ENCODE measurements around the gene CES3. TPM values are rescaled to one million over a fixed set of nuclear protein-coding genes. Genes with fewer than 3 reads are reported as not detected.

Gene CES3
- total and polyA plus RNA-seq, 7 experiments from 2014 or later: 0.32 to 11.5 (median 0.77) TPM; not detected in 3

- no peak overlapping the region for H3K4me3 Mint-ChIP-seq
- CTCF ChIA-PET: interaction anchor here (0.6 to 1.9 kb wide), 8 partner anchors 16 to 208 kb away, joined by 3 to 11 read pairs (median 3); partner anchors contain the start of genes CES3 and PHAF1
- no peaks in the 10 kb centered on the region for H3K9me3 Mint-ChIP-seq
- no peaks in the 10 kb centered on the region for H3K36me3 ChIP-seq (ENCODE audit: control insufficient read depth in 2 of 3, insufficient read depth in 3 of 3, low read length in 3 of 3)
- intact Hi-C loops (cut with micrococcal nuclease): loop anchor here in 1 of 2 donors (5.0 kb wide), 1 partner anchor 33 kb away; no protein-coding TSS in a partner anchor
- peaks cover 5 to 6% of the 10 kb centered on the region in 2 donors for H3K4me1 ChIP-seq (ENCODE audit: control insufficient read depth in 2 of 2, insufficient read depth in 2 of 2, low read length in 2 of 2)
- no peaks in the 10 kb centered on the region for H3K9me3 ChIP-seq (ENCODE audit: control insufficient read depth in 2 of 3, low read length in 3 of 3)
- DNase-seq (no peak), ATAC-seq (no peak)
- H3K27me3 ChIP-seq (ENCODE audit: control insufficient read depth in 2 of 2, insufficient read depth in 2 of 2, low read length in 2 of 2): no peaks in the 10 kb centered on the region
- H3K27me3 Mint-ChIP-seq: peaks cover 0 to 3% (median 0%) of the 10 kb centered on the region in 5 donors
- H3K4me1 Mint-ChIP-seq: peaks cover 5 to 77% (median 15%) of the 10 kb centered on the region in 7 donors
- H3K27ac Mint-ChIP-seq: peak overlapping the region in 1 of 9 donors; percentile 63
- H3K4me3 ChIP-seq (ENCODE audit: low read length): no peak overlapping the region
- H3K27ac ChIP-seq (ENCODE audit: low read depth, low read length): no peak overlapping the region
- POLR2A ChIA-PET: no interaction called here
- peaks cover 0 to 15% (median 0%) of the 10 kb centered on the region in 5 donors for H3K36me3 Mint-ChIP-seq
Observed at GRCh38 chr16:66979011-66979717, 18.1 kb downstream of the CES3 start.

GRCh38 chr16:66983033-66983432 is 22.0 kb downstream of the CES3 start:
- peak overlapping the region in 1 of 9 donors; percentile 98 for H3K27ac Mint-ChIP-seq
- DNase-seq: no peak
- Histone ChIP-seq H3K9me3 (ENCODE audit: control insufficient read depth in 2 of 3, low read length in 3 of 3) (no peaks in the 10 kb centered on the region), H3K27me3 (ENCODE audit: control insufficient read depth in 2 of 2, insufficient read depth in 2 of 2, low read length in 2 of 2) (no peaks in the 10 kb centered on the region), H3K4me3 (ENCODE audit: low read length) (no peak overlapping the region), H3K36me3 (ENCODE audit: control insufficient read depth in 2 of 3, insufficient read depth in 3 of 3, low read length in 3 of 3) (no peaks in the 10 kb centered on the region), H3K27ac (ENCODE audit: low read depth, low read length) (no peak overlapping the region), H3K4me1 (ENCODE audit: control insufficient read depth in 2 of 2, insufficient read depth in 2 of 2, low read length in 2 of 2) (peaks cover 17 to 18% of the 10 kb centered on the region in 2 donors)
- peaks cover 6 to 76% (median 17%) of the 10 kb centered on the region in 7 donors for H3K4me1 Mint-ChIP-seq
- no peaks in the 10 kb centered on the region for H3K27me3 Mint-ChIP-seq
- peaks cover 0 to under 1% (median 0%) of the 10 kb centered on the region in 11 donors for H3K9me3 Mint-ChIP-seq
- ATAC-seq: no peak
- intact Hi-C loops (cut with micrococcal nuclease): no loop called here
- H3K4me3 Mint-ChIP-seq: no peak overlapping the region
- POLR2A ChIA-PET: interaction anchor here (0.6 to 1.3 kb wide), 2 partner anchors 9 to 177 kb away, joined by 3 read pairs; partner anchors contain the start of genes FBXL8 and TRADD
- peaks cover 0 to 18% (median 0%) of the 10 kb centered on the region in 5 donors for H3K36me3 Mint-ChIP-seq
- CTCF ChIA-PET: interaction anchor here (0.8 to 1.1 kb wide), 3 partner anchors 120 to 175 kb away, joined by 3 to 5 read pairs (median 4); no protein-coding TSS in a partner anchor

GRCh38 chr16:66984892-66985311 is 23.8 kb downstream of the CES3 start:
- H3K9me3 Mint-ChIP-seq: peaks cover 0 to 1% (median 0%) of the 10 kb centered on the region in 11 donors
- intact Hi-C loops (cut with micrococcal nuclease): loop anchor here in 1 of 2 donors (1.0 to 2.0 kb wide), 2 partner anchors 15 to 174 kb away; partner anchors contain the start of genes FBXL8 and TRADD
- Histone ChIP-seq H3K9me3 (ENCODE audit: control insufficient read depth in 2 of 3, low read length in 3 of 3) (no peaks in the 10 kb centered on the region), H3K4me1 (ENCODE audit: control insufficient read depth in 2 of 2, insufficient read depth in 2 of 2, low read length in 2 of 2) (peaks cover 17 to 18% of the 10 kb centered on the region in 2 donors), H3K27me3 (ENCODE audit: control insufficient read depth in 2 of 2, insufficient read depth in 2 of 2, low read length in 2 of 2) (no peaks in the 10 kb centered on the region), H3K36me3 (ENCODE audit: control insufficient read depth in 2 of 3, insufficient read depth in 3 of 3, low read length in 3 of 3) (no peaks in the 10 kb centered on the region), H3K27ac (ENCODE audit: low read depth, low read length) (peak overlapping the region; percentile 53), H3K4me3 (ENCODE audit: low read length) (no peak overlapping the region)
- DNase-seq (peak in 1 of 9 donors; percentile 70), ATAC-seq (peak; percentile 26)
- H3K27ac Mint-ChIP-seq: peak overlapping the region; percentile 48 to 98 (median 83)
- CTCF ChIA-PET: interaction anchor here (1.0 to 1.5 kb wide), 2 partner anchors 9 to 167 kb away, joined by 3 to 5 read pairs; no protein-coding TSS in a partner anchor
- peaks cover 6 to 67% (median 17%) of the 10 kb centered on the region in 7 donors for H3K4me1 Mint-ChIP-seq
- H3K27me3 Mint-ChIP-seq: no peaks in the 10 kb centered on the region
- H3K36me3 Mint-ChIP-seq: peaks cover 0 to 18% (median 0%) of the 10 kb centered on the region in 5 donors
- peak overlapping the region in 4 of 10 donors; percentile 6 to 58 (median 22) for H3K4me3 Mint-ChIP-seq
- POLR2A ChIA-PET: interaction anchor here (1.6 kb wide), 1 partner anchor 44 kb away, joined by 4 read pairs; the partner anchor contains the start of gene CBFB

- H3K9me3 Mint-ChIP-seq: peaks cover 0 to 1% (median 0%) of the 10 kb centered on the region in 11 donors
- no peak for DNase-seq
- H3K36me3 Mint-ChIP-seq: peaks cover 0 to 15% (median 0%) of the 10 kb centered on the region in 5 donors
- ChIA-PET POLR2A (no interaction called here), CTCF (no interaction called here)
- peaks cover 17 to 18% of the 10 kb centered on the region in 2 donors for H3K4me1 ChIP-seq (ENCODE audit: control insufficient read depth in 2 of 2, insufficient read depth in 2 of 2, low read length in 2 of 2)
- peaks cover 6 to 59% (median 17%) of the 10 kb centered on the region in 7 donors for H3K4me1 Mint-ChIP-seq
- intact Hi-C loops (cut with micrococcal nuclease): no loop called here
- H3K27ac ChIP-seq (ENCODE audit: low read depth, low read length): no peak overlapping the region
- no peaks in the 10 kb centered on the region for H3K36me3 ChIP-seq (ENCODE audit: control insufficient read depth in 2 of 3, insufficient read depth in 3 of 3, low read length in 3 of 3)
- peak overlapping the region in 1 of 10 donors; percentile 21 for H3K4me3 Mint-ChIP-seq
- no peaks in the 10 kb centered on the region for H3K9me3 ChIP-seq (ENCODE audit: control insufficient read depth in 2 of 3, low read length in 3 of 3)
- H3K27me3 Mint-ChIP-seq: no peaks in the 10 kb centered on the region
- peak overlapping the region in 2 of 9 donors; percentile 65 to 98 for H3K27ac Mint-ChIP-seq
- no peak overlapping the region for H3K4me3 ChIP-seq (ENCODE audit: low read length)
- no peak for ATAC-seq
- no peaks in the 10 kb centered on the region for H3K27me3 ChIP-seq (ENCODE audit: control insufficient read depth in 2 of 2, insufficient read depth in 2 of 2, low read length in 2 of 2)
Observed at GRCh38 chr16:66986559-66986958, 25.5 kb downstream of the CES3 start.

GRCh38 chr16:66988197-66988788 is 27.2 kb downstream of the CES3 start, which contains the start of gene CES4A:
Gene CES4A, plus strand, starts transcription at chr16:66988589. Its CDS starts 184 bp downstream, at chr16:66988773.
- peak within 1 kb of the TSS in 2 of 9 donors; percentile 10 to 98 for H3K27ac Mint-ChIP-seq
- no peaks in the 10 kb centered on the region for H3K27me3 Mint-ChIP-seq
- intact Hi-C loops (cut with micrococcal nuclease): no loop called here
- DNase-seq (no peak), ATAC-seq (no peak)
- peaks cover 0 to 11% (median 0%) of the 10 kb centered on the region in 5 donors for H3K36me3 Mint-ChIP-seq
- Histone ChIP-seq H3K4me1 (ENCODE audit: control insufficient read depth in 2 of 2, insufficient read depth in 2 of 2, low read length in 2 of 2) (peaks cover 17 to 18% of the 10 kb centered on the region in 2 donors), H3K27ac (ENCODE audit: low read depth, low read length) (no peak within 1 kb of the TSS), H3K36me3 (ENCODE audit: control insufficient read depth in 2 of 3, insufficient read depth in 3 of 3, low read length in 3 of 3) (no peaks in the 10 kb centered on the region), H3K9me3 (ENCODE audit: control insufficient read depth in 2 of 3, low read length in 3 of 3) (no peaks in the 10 kb centered on the region), H3K27me3 (ENCODE audit: control insufficient read depth in 2 of 2, insufficient read depth in 2 of 2, low read length in 2 of 2) (no peaks in the 10 kb centered on the region), H3K4me3 (ENCODE audit: low read length) (no peak within 1 kb of the TSS)
- no peak within 1 kb of the TSS for H3K4me3 Mint-ChIP-seq
- ChIA-PET POLR2A (no interaction called here), CTCF (interaction anchor here (0.6 kb wide), 1 partner anchor 9 kb away, joined by 4 read pairs; no protein-coding TSS in a partner anchor)
- H3K4me1 Mint-ChIP-seq: peaks cover 6 to 53% (median 16%) of the 10 kb centered on the region in 7 donors
- peaks cover 0 to 1% (median 0%) of the 10 kb centered on the region in 11 donors for H3K9me3 Mint-ChIP-seq

DNA sequence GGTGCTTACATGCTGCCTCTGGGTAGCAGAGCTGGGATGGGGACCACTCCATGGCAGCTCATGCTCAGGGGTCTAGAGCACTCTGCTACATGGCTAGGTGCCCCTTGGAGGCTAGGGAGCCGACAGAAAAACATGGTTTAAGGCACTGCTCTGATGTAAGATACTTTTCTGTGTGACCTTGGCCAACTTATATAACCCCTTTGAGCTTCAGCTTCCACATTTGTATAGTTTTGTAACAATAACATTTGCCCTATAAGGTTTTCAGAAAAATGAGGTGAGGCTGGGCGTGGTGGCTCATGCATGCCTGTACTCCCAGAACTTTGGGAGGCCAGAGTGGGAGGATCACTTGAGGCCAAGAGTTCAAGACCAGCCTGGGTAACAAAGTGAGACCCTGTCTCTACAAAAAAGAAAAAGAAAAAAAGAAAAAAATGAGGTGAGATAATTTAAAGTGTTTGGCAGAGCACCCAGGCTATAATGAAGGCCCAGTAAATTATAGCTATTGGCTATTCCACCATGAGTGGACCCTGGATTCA is 30.5 kb downstream of the CES3 start:
- Mint-ChIP-seq H3K27me3 (no peaks in the 10 kb centered on the region), H3K9me3 (peaks cover 0 to 1% (median 0%) of the 10 kb centered on the region in 11 donors), H3K36me3 (peaks cover 0 to 9% (median 0%) of the 10 kb centered on the region in 5 donors), H3K4me1 (peaks cover 0 to 26% (median 0%) of the 10 kb centered on the region in 7 donors), H3K27ac (no peak overlapping the region), H3K4me3 (no peak overlapping the region)
- POLR2A ChIA-PET: interaction anchor here (0.6 to 1.1 kb wide), 3 partner anchors 9 to 169 kb away, joined by 3 to 6 read pairs (median 3); no protein-coding TSS in a partner anchor
- Histone ChIP-seq H3K27me3 (ENCODE audit: control insufficient read depth in 2 of 2, insufficient read depth in 2 of 2, low read length in 2 of 2) (no peaks in the 10 kb centered on the region), H3K4me3 (ENCODE audit: low read length) (no peak overlapping the region), H3K4me1 (ENCODE audit: control insufficient read depth in 2 of 2, insufficient read depth in 2 of 2, low read length in 2 of 2) (no peaks in the 10 kb centered on the region), H3K27ac (ENCODE audit: low read depth, low read length) (no peak overlapping the region), H3K9me3 (ENCODE audit: control insufficient read depth in 2 of 3, low read length in 3 of 3) (no peaks in the 10 kb centered on the region), H3K36me3 (ENCODE audit: control insufficient read depth in 2 of 3, insufficient read depth in 3 of 3, low read length in 3 of 3) (no peaks in the 10 kb centered on the region)
- no peak for ATAC-seq
- no peak for DNase-seq
- CTCF ChIA-PET: interaction anchor here (1.0 to 1.1 kb wide), 2 partner anchors 14 to 22 kb away, joined by 3 read pairs; no protein-coding TSS in a partner anchor
- intact Hi-C loops (cut with micrococcal nuclease): no loop called here
